Activated CD4-positive, alpha-beta T cell treated with anti-CD3 and anti-CD28 coated beads for 48 hours (primary cell): ENCODE measurements around the gene MRPL32.

Source experiments
- DNase-seq: peaks from one replicate; pipeline ENCODE4 v3.0.0-alpha.2; 2020

MRPL32 gene

DNA sequence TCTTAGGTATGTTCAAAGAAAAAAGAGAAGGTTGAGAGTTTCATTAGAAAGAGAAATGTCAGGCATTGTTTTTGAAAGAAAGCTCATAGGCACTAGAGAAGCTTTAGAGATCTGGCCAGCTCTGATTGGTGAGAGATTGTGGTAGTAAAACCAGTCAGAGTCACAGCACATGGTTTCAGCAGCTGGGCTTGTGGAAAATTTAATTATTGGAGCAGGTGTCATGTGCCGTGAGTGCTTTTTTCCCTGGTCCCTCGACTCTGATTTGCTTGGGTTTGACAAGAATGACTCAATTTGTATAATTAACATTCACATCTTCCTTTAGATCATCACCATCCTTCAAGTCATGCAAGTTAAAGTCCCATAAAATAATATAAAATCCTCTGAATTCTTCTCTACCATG is 35.2 kb downstream of the MRPL32 start:
- no peak for DNase-seq

DNA sequence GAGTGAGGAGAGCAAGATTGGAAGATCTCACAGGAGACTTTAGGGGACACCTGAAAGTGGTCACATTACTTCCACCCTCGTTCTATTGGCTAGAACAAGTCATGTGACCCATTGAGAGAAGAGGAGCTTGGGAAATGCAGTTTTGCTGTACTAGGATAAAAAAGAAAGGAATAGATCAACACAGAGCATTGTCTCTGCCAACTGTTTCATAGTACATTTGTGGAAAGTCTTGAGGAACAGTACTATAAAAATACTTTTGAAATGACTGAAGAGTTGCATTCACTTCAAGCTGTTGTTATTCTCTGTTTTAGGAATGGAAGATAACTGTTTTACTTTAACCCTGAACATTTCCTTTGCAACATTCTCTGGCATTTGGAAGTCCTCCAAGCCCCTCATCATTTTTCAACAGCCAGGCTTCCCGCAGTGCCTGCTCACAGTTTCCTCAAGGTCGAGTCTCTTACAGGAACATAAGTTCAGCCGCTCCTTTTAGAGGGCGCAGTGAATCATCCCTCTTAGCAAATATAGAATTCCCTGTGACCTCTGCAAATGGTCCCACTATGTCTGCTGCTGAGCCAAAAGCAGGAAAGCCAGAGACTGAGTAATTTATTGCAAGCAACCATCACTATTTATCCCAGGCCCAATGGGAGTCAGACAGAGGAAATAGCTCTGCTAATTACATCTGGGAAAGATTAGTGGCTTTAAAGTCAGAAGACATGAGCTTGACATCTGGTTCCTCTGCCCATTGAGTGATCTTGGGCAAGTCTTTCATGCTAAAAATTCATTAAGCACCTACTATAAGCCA is 40.7 kb downstream of the MRPL32 start:
- DNase-seq: no peak

GRCh38 chr7:42976371-42976770 is 44.2 kb downstream of the MRPL32 start:
- no peak for DNase-seq

DNA sequence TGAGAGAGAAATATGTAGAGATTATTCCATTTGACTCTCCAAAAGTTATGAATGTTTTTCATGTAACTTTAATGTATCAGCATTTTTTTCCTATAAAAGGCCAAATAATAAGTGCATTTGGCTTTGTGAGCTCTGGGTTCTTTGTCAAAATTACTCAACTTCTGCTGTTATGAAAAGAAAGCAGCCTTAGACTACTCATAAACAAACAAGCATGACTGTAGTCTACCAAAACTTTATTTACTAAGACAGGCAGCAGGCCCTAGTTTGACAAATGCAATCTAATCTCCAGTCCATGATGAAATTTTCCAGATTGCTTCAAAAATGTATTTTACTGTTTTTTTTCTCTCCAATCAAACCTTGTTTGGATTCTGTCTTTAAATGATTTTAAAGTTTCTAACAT is 46.3 kb downstream of the MRPL32 start:
- no peak for DNase-seq

- DNase-seq: no peak
Observed at GRCh38 chr7:42980084-42980483, 47.9 kb downstream of the MRPL32 start.

- DNase-seq: no peak
Observed at GRCh38 chr7:42980514-42980913, 48.3 kb downstream of the MRPL32 start.

DNA sequence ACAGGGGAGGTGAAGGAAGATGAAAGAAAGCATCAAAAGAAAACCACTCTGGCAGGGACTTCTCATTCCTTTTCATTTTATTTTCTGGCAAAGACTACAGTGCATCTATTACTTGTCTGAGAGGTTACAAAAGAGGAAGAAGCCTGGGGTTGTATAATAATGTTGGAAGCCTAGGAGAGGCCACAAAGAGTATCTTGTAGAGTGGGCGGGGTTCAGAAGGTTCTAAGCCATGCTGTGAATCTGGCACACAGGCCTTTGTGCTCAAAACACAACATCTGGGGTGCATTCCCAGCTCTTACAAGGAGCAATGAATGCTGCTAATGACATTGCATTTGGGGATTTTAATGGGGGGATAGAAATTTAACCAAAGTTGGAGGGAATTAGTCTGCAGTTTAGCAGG is 49.4 kb downstream of the MRPL32 start:
- DNase-seq: no peak

DNA sequence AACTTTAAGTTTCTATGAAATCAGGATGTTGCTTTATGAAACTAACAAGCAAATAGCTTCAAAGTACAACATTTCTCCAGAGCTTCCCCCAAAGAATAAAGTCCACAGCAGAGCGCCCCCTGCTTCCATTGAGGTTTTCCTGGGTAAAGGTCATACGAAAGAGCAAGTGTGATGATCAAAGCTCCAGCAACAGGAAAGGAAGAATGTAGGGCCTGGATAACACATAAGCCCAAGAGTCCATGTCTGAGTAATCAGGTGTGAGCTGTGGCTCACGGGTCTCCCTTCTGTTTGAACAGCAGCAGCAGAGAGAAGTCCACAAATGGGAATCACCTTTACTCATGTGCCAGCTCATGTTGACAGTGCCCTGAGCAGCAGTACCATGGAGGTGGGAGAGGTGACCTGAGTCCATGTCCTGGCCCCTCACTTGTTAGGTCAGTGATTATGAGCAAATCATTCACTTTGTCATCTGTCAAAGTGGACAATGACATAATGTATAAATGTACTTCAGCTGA is 50.5 kb downstream of the MRPL32 start:
- DNase-seq: no peak

DNA sequence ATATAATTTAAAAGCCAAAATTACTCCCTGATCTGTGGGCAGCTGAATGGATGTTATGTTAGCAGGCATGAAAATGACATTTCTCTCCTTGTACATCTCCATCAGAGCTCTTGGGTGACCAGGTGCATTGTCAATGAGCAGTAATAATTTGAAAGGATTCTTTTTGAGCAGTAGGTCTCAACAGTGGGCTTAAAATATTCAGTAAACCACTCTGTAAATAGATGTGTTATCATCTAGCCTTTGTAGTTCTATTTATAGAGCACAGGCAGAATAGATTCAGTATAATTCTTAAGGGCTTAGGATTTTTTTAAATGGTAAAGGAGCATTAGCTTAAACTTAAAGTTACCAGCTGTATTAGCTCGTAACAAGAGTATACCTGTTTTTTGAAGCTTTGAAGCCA is 52.0 kb downstream of the MRPL32 start:
- DNase-seq: no peak

- no peak for DNase-seq
Observed at GRCh38 chr7:42986213-42986612, 54.0 kb downstream of the MRPL32 start.

- DNase-seq: no peak
Observed at GRCh38 chr7:42986781-42987248, 54.6 kb downstream of the MRPL32 start.
